ELR (cell line): ENCODE results near the gene POTEB2.
"Not testable (repeated sequence)": the region's sequence is repeated elsewhere in the genome, so short reads cannot be mapped to it uniquely, and the experiment has no call there.

ENCODE experiments used
- DNase-seq: peaks from one replicate; pipeline ENCODE4 v3.0.0-alpha.2; 2015; ENCODE audit warnings: low read depth

The POTEB2 gene

GRCh38 chr15:20866214-20866613 lies at the start of gene POTEB2:
Gene POTEB2 (minus strand): TSS chr15:20866314. CDS start chr15:20866281, 33 bp downstream.
- DNase-seq = not testable (repeated sequence)

GRCh38 chr15:20879916-20880315 lies 13.8 kb upstream of the POTEB2 start:
- DNase-seq = not testable (repeated sequence)

- DNase-seq = not testable (repeated sequence)
Measured at GRCh38 chr15:20878464-20878863, 12.3 kb upstream of the POTEB2 start.

- DNase-seq = not testable (repeated sequence)
Measured at GRCh38 chr15:20877819-20878218, 11.7 kb upstream of the POTEB2 start.
